DMS 273 treated with DMSO at 0.1 percent for 48 hours (cell line): Measurements from ENCODE around the gene NOL6.
"Not testable (repeated sequence)": the region's sequence is repeated elsewhere in the genome, so short reads cannot be mapped to it uniquely, and the experiment has no call there.

Source experiments
- DNase-seq: peaks from one replicate; lab custom pipeline; 2025; lab: John Stamatoyannopoulos, UW

NOL6 gene, protein sequence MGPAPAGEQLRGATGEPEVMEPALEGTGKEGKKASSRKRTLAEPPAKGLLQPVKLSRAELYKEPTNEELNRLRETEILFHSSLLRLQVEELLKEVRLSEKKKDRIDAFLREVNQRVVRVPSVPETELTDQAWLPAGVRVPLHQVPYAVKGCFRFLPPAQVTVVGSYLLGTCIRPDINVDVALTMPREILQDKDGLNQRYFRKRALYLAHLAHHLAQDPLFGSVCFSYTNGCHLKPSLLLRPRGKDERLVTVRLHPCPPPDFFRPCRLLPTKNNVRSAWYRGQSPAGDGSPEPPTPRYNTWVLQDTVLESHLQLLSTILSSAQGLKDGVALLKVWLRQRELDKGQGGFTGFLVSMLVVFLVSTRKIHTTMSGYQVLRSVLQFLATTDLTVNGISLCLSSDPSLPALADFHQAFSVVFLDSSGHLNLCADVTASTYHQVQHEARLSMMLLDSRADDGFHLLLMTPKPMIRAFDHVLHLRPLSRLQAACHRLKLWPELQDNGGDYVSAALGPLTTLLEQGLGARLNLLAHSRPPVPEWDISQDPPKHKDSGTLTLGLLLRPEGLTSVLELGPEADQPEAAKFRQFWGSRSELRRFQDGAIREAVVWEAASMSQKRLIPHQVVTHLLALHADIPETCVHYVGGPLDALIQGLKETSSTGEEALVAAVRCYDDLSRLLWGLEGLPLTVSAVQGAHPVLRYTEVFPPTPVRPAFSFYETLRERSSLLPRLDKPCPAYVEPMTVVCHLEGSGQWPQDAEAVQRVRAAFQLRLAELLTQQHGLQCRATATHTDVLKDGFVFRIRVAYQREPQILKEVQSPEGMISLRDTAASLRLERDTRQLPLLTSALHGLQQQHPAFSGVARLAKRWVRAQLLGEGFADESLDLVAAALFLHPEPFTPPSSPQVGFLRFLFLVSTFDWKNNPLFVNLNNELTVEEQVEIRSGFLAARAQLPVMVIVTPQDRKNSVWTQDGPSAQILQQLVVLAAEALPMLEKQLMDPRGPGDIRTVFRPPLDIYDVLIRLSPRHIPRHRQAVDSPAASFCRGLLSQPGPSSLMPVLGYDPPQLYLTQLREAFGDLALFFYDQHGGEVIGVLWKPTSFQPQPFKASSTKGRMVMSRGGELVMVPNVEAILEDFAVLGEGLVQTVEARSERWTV

DNA sequence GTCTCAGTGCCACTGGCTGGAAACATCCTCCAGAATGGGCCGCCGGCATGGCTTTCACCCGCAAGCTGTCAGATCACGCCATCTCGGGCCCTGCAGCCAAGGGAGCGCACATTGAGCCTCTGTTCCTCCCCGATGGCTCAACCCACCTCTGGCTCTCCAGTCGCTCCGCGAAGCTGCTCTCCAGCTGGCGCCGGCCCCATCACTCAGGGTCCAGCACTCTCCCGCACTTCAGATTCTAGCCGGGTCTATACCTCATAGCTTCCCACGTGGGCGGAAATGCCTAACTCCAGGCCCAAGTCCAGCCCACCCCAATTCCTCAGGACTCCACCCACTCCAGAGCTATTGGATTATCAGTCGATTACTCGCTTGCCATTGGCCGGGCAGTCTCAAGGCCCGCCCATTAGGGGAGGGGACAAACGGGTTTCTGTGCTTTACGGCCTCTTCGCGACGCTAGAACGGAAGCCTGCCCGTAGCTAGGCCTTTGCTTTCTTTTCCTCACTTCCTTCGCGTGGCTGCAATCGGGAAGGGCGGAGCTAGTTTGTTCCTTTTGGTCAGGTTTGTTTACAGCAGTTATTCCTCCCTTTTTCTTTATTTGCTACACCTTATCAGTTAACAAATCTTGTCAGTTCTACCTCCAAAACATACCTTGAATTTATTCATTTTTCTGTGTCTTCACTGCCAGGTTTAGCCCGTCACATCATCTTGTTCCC is at the start of gene NOL6:
NOL6 (minus strand) TSS at position 282 of the 710 bp plus-strand sequence; CDS start at position 200, 82 bp downstream.
- DNase-seq, result peak; percentile 97

DNA sequence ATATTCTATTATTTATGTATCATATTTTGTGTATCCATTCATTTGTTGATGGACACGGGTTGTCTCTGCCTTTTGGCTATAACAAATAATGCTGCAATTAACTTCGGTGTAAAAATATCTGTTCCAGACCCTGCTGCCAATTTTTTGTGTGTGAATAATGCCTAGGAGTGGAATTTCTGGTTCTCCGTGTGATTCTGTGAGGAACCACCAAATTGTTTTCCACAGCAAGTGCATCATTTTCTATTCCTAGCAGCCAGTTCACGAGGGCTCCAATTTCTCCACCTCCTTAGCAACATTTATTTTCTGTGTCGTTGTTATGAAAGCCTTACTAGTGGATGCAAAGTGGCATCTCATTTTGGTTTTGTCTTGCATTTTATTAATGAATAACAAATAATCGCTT is 48.1 kb upstream of the NOL6 start:
- not testable (repeated sequence) for DNase-seq

DNA sequence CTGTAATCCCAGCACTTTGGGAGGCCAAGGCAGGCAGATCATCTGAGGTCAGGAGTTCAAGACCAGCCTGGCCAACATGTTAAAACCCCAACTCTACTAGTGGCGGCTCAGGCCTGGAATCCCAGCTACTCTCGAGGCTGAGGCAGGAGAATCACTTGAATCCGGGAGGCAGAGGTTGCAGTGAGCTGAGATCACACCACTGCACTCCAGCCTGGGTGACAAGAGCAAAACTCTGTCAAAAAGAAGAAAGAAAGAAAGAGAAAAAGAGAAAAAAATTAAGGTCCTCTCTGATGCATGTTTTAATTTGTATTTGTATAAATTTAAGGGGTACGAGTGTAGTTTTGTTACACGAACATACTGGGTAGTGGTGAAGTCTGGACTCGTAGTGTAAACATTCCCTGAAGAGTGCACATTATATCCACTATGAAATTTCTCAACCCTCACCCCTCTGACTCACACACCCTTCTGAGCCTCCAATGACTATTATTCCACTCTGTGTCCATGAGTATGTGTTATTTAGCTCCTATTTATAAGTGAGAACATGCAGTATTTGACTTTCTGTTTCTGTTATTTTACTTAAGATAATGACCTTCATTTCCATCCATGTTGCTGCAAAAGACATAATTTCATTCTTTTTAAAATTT is 44.3 kb upstream of the NOL6 start:
- DNase-seq, result not testable (repeated sequence)

DNA sequence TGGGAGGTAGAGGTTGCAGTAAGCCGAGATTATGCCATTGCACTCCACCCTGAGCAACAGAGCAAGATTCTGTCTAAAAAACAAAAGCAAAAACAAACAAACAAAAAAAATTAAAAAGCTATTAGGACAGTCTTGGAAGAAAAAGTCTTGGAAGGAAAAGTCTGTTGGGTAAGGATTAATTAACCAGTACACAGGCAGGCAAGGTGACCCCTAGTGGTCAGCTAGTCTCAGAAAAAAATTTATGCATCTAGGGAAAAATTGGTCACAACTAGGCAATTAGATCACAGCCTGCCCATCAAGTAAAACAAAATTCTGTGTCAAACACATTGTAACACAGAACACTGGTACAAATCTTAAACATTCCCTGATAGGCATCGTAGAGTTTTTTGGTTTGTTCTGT is 43.6 kb upstream of the NOL6 start:
- DNase-seq, result no peak

DNA sequence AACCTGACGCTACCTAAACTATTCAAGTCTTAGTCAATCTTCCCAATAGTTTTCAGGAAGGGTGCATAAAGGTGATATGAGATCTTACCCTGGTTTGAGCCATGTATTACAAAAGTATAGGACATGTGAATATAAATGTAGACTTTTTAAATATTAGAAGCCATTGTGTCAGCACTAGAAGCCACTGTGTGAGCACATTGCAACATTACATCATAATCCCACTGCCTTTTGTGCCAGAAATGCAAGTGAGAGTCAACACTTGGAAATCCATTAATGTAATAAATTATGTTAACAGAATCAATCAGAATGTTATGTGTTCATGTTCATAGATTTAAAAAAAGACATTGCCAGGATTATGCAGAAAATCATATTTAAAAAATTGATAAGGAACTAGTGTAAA is 42.7 kb upstream of the NOL6 start:
- not testable (repeated sequence) for DNase-seq

DNA sequence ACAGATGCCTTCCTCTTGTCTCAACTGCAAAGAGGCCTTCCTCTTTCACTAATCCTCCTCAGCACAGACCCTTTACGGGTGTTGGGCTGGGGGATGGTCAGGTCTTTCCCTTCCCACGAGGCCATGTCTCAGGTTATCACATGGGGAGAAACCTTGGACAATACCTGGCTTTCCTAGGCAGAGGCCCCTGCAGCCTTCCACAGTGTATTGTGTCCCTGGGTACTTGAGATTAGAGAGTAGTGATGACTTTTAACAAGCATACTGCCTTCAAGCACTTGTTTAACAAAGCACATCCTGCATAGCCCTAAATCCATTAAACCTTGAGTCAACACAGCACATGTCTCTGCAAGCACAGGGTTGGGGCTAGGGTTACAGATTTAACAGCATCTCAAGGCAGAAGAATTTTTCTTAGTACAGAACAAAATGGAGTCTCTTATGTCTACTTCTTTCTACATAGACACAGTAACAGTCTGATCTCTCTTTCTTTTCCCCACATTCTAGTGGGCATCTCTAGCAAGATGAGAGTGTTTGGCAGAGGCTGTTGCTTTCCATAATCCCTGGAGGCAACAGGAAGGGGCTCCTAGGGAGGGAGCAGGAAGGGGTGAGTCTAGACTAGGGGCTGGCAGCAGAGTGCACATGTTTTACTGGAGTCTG is 41.7 kb upstream of the NOL6 start:
- DNase-seq, result not testable (repeated sequence)

DNA sequence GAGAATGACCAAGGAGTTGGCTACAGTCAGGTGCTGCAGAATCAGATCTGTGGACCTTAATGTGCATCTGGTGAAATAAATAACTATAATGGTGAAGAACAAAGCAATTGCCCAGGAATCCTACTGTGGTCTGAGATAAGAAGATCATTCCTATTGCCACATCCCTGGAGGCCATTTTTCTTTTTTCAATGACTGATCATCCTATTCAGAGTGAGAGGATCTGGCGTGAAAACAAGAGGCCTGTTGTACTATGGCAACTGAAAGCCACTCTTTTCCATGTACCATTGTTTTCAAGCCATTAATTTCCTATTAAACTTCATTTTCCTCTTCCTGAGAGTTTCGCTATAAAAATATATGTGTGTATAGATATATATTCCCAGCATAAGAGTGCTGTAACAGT is 38.8 kb upstream of the NOL6 start:
- not testable (repeated sequence) for DNase-seq

DNA sequence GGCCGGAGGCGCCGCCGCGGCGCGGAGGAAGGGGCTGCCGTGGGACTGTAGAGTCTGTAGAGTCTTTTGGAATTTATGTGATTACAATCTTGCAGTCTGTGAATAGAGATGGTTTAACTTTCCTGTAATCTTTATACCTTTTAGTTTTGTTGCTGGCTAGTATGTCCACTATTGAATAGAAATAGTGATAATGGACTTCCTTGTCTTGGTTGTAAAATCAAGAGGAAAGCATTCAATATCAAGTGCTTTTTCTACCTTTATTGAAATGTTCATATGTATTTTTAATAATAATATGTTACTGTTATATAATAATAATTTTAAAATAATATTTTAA is 37.4 kb upstream of the NOL6 start:
- not testable (repeated sequence) for DNase-seq

DNA sequence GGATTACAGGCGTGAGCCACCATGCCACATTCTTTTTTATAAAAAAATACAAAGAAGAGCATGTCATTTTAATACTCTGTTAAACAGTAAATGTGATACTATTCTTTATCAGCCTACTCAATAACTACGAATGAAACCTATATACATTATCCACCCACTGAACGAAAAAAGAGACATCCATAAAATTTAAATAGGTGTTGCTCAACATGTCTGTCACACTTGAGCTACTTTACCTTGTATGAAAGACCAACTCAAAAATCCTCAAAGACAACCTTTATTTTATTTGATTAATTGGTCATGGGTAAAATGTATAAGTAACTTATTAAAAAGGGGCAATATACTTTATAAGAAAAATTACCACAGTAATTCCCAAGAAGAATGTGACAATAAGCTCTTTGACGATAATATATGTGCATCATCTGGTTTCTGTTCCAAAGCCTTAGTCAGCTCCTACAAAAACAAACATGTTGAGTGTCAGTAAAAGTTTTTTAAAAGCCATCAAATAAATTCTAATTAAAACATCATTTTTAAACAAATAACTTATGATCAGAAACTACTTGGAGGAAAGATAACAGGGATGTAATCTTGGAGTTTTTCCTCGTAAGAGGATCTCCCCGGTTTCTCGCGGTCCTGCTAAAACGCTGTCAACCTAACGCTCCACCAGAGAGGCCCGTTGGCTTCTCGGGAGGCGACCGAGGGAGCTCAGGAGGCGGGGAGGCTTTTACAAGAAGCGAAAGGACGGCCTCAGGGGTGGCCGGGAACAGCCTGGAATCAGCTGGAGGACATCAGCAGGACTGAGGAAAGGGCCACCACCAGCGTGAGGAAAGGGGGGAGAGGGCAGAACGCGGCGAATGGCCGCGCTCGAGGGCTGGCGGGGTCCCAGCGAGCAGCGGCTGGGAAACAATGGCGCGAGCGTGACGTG is 36.8 kb upstream of the NOL6 start:
- peak; percentile 10 for DNase-seq

DNA sequence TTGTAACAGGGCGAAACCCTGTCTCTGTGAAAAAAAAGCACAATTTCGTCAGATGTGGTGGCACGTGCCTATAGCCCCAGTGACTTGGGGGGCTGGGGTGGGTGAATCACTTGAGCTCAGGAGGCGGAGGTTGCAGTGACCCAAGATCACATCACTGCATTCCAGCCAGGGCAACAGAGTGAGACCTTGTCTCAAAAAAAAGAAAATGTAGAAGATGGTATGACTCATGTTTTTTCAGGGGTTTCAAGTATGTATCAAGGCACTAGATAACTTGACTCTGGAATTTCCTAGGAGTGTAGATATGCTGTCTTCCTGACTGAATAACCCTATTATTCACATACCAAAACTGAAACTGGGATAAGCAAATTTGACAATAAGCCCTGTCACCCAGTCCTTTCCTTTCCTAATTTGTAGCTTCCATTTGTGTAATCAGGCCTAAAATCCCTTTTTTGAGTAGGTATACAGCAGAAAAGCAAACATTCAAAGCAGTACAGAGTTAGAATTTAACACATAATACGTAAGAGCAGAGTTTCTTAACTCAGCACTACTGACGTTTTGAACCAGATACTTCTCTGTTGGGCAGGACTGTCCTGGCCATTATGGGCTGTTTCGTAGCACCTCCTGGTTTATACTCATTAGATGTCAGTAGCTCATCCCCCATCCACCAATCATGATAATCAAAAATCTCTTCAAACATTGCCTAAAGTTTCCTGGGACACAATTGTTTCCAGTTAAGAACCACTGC is 33.1 kb upstream of the NOL6 start:
- DNase-seq, result no peak

DNA sequence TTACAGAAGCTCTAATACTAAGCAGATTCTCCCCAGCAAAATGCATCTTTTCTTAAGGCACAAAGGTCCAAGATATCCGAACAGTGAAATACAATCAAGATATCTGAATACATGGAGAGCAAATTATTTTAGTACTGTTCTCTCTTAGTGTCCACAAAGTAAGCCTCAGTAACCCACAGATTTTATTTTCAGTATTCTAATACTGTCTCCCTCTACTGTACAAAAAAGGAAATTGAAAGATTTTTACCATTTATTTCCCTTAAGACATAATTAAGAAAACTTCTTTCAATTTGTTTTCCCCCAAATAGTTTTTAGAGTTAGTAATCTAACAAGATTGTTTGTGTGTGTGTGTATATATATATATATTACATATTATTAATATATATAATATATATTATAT is 24.7 kb upstream of the NOL6 start:
- no peak for DNase-seq

DNA sequence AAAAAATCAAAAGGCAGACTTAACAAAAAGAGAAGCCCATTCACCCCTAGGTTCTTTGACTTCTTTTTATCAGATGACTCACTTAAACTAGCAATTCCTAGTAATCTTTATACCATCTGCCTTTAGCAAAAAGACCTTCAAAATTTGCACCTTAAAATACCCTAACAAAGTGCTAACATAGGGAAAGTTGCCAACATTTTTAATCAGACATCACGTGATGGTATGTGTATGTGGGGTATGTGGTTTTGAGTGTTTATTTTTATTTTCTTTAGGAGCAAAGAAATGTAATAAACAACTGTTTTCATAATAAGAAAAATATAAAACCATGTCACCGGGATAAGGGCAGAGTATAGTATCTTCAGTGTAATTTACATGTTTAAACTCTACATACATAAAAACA is 20.1 kb upstream of the NOL6 start:
- not testable (repeated sequence) for DNase-seq

DNA sequence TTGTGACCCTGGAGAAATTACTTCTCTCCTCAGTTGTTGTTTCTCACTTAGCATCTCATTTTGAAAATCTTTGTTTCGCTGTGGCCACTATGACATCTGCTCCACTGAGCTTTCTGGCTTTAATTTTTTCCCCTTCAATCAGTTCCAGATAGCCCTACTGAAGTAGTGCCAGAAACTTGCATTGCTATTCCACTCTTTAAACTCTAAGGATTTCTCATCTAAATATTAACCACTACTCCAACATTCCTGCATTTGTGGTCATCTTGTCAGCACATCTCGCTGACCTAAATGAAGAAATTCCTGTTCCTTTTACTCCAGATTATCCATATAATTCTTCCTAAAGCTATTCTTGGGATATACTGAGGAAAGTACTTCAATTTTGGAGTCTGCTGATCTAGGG is 15.3 kb upstream of the NOL6 start:
- no peak for DNase-seq

DNA sequence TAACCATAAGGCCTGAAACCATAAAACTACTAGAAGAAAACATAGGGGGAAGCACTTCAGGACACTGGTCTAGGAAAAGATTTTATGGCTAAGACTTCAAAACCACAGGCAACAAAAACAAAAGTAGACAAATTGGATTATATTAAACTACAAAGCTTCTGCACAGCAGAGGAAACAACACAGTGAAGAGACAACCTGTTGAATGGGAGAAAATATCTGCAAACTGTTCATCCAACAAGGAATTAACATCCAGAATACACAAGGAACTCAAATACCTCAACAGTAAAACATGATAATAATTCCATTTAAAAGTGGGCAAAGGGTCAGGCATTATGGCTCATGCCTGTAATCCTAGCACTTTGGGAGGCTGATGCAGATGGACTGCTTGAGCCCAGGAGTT is 11.6 kb upstream of the NOL6 start:
- DNase-seq, result not testable (repeated sequence)

DNA sequence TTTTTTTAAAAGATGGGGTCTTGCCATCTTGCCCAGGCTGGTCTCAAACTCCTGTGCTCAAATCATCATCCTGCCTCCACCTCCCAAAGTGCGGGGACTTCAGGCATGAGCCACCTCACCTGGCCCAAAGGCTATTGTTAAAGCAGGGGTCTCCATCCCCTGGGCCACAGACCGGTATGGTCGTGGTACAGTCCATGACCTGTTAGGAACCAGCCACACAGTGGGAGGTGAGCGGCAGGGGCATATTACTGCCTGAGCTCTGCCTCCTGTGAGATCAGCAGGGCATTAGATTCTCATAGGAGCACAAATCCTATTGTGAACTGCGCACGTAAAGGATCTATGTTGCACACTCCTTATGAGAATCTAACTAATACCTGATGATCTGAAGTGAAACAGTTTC is 7.3 kb upstream of the NOL6 start:
- no peak for DNase-seq

DNA sequence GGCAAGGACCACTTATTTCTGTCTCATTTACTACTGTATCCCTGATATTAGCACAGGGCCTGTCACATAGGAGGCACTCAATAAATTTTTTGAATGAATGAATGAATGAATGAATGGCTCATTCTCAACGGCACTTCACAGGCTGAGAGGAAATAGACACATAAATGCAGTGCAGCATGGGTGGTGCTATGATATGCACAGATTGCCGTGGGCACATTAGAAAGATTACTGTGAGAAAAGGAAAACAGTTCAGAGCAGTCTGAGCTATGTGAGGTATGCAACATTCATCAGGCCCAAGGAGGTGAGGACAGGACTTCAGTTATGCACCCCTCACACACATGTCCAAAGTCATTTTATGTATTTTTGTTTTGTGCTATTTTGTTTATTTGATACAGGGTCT is 6.4 kb upstream of the NOL6 start:
- no peak for DNase-seq

DNA sequence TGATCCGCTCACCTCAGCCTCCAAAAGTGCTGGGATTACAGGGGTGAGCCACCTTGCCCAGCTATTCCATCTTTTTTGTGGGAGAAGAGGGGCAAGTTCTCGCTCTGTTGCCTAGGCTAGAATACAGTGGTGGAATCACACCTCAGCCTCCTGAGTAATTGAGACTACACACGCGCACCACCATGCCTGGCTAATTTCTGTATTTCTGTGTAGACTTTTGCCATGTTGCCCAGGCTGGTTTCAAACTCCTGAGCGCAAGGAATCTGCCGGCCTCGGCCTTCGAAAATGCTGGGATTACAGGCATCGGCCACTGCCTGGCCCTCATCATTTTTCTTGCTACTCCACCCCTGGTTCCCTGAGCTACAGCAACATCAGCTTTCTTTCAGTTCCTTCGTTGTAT is 2.8 kb upstream of the NOL6 start:
- DNase-seq, result no peak

DNA sequence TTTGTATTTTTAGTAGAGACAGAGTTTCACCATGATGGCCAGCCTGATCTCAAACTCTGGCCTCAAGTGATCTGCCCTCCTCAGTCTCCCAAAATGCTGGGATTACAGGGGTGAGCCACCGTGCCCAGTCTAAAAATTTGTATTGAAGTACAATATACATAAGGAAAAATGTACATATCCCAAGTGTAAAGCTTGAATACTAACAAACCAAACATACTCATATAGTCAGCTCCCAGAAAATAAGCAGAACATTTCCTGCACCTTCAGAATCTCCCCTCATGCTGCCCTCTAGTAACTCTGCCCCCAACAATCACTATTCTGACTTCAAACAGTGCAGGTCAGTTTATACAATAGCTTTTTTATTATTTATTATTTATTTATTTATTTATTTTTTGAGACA is 1.6 kb upstream of the NOL6 start:
- no peak for DNase-seq
